Trophoblast cell (in vitro differentiated cells and primary cell): Measurements from ENCODE around the gene GALE.
A peak's percentile ranks its signal among the peaks of the same experiment; 100 is the strongest.

Experiments
- DNase-seq, 2 donors: peaks; one replicate each; pipeline ENCODE4 v3.0.0-alpha.2; 2016
- H2AFZ ChIP-seq: 2 replicates; pipeline ENCODE4 v1.6.1; 2013; ENCODE audit warnings: low read length, moderate library complexity, mild to moderate bottlenecking; ENCODE audit not compliant: insufficient read depth, poor library complexity
- H2AK5ac ChIP-seq: 2 replicates; pipeline ENCODE4 v1.6.1; 2013; ENCODE audit warnings: mild to moderate bottlenecking, low read length
- H2BK120ac ChIP-seq: 2 replicates; pipeline ENCODE4 v1.6.1; 2013; ENCODE audit warnings: low read length, mild to moderate bottlenecking, moderate library complexity; ENCODE audit not compliant: insufficient read depth, poor library complexity
- H2BK12ac ChIP-seq: 2 replicates; pipeline ENCODE4 v1.6.1; 2013; ENCODE audit warnings: mild to moderate bottlenecking, low read length, moderate library complexity
- H2BK5ac ChIP-seq: 2 replicates; pipeline ENCODE4 v1.6.1; 2013; ENCODE audit warnings: low read length, low read depth, moderate library complexity, mild to moderate bottlenecking; ENCODE audit not compliant: poor library complexity
- H3K14ac ChIP-seq: 2 replicates; pipeline ENCODE4 v1.6.1; 2013; ENCODE audit warnings: mild to moderate bottlenecking, low read length
- H3K18ac ChIP-seq: 2 replicates; pipeline ENCODE4 v1.6.1; 2013; ENCODE audit warnings: mild to moderate bottlenecking, low read length
- H3K23ac ChIP-seq: 2 replicates; pipeline ENCODE4 v1.6.1; 2013; ENCODE audit warnings: low read length
- H3K27ac ChIP-seq: 2 replicates; pipeline ENCODE4 v1.5.1; 2013; ENCODE audit warnings: low read depth, mild to moderate bottlenecking, inconsistent platforms, low read length, moderate library complexity
- H3K27me3 ChIP-seq: 2 replicates; pipeline ENCODE4 v1.6.1; 2013; ENCODE audit warnings: inconsistent platforms, mild to moderate bottlenecking, low read length, moderate library complexity; ENCODE audit not compliant: insufficient read depth
- H3K36me3 ChIP-seq, 2 experiments: 1 replicate in 1 of 2; 2 replicates in 1 of 2; pipeline ENCODE4 v1.6.1; 2013; ENCODE audit warnings: low read length in 2 of 2, mild to moderate bottlenecking in 2 of 2, moderate library complexity in 1 of 2; ENCODE audit not compliant: insufficient read depth in 2 of 2, control insufficient read depth in 1 of 2
- H3K4ac ChIP-seq: 2 replicates; pipeline ENCODE4 v1.6.1; 2013; ENCODE audit warnings: low read depth, mild to moderate bottlenecking, low read length, moderate library complexity
- H3K4me1 ChIP-seq, 2 experiments: 1 replicate in 1 of 2; 2 replicates in 1 of 2; pipeline ENCODE4 v1.6.1; 2013; ENCODE audit warnings: low read length in 2 of 2, mild to moderate bottlenecking in 2 of 2, moderate library complexity in 1 of 2; ENCODE audit not compliant: insufficient read depth in 2 of 2, control insufficient read depth in 1 of 2
- H3K4me2 ChIP-seq: 2 replicates; pipeline ENCODE4 v1.6.1; 2013; ENCODE audit warnings: inconsistent platforms, mild to moderate bottlenecking, low read length, moderate library complexity
- H3K4me3 ChIP-seq: 2 replicates; pipeline ENCODE4 v1.5.1; 2013; ENCODE audit warnings: mild to moderate bottlenecking, low read depth, low read length, inconsistent platforms
- H3K79me1 ChIP-seq: one replicate; pipeline ENCODE4 v1.6.1; 2013; ENCODE audit warnings: low read length
- H3K79me2 ChIP-seq: 2 replicates; pipeline ENCODE4 v1.6.1; 2013; ENCODE audit warnings: low read length, mild to moderate bottlenecking; ENCODE audit not compliant: control insufficient read depth, insufficient read depth, poor library complexity
- H3K9ac ChIP-seq: 2 replicates; pipeline ENCODE4 v1.6.1; 2013; ENCODE audit warnings: mild to moderate bottlenecking, low read length
- H3K9me3 ChIP-seq: 2 replicates; pipeline ENCODE4 v1.6.1; 2013; ENCODE audit warnings: low read depth, mild to moderate bottlenecking, control low read depth, inconsistent platforms, low read length; ENCODE audit not compliant: insufficient read depth
- H4K12ac ChIP-seq: 2 replicates; pipeline ENCODE4 v1.6.1; 2013; ENCODE audit warnings: low read depth, mild to moderate bottlenecking, low read length, moderate library complexity
- H4K8ac ChIP-seq: 2 replicates; pipeline ENCODE4 v1.6.1; 2013; ENCODE audit warnings: low read depth, mild to moderate bottlenecking, low read length, moderate library complexity
- H4K91ac ChIP-seq: one replicate; pipeline ENCODE4 v1.6.1; 2013; ENCODE audit warnings: low read depth, mild to moderate bottlenecking, low read length, moderate library complexity
- WGBS: extraction: QIAGEN DNeasy Blood & Tissue Kit; methylation state at CpG from one replicate; pipeline ENCODE4 v1.1.7; 2013; ENCODE audit warnings: missing lambda C conversion rate; ENCODE audit not compliant: insufficient read length, insufficient coverage; ENCODE audit errors: extremely low coverage; 5-methylcytosine and 5-hydroxymethylcytosine counted together

Gene GALE

DNA sequence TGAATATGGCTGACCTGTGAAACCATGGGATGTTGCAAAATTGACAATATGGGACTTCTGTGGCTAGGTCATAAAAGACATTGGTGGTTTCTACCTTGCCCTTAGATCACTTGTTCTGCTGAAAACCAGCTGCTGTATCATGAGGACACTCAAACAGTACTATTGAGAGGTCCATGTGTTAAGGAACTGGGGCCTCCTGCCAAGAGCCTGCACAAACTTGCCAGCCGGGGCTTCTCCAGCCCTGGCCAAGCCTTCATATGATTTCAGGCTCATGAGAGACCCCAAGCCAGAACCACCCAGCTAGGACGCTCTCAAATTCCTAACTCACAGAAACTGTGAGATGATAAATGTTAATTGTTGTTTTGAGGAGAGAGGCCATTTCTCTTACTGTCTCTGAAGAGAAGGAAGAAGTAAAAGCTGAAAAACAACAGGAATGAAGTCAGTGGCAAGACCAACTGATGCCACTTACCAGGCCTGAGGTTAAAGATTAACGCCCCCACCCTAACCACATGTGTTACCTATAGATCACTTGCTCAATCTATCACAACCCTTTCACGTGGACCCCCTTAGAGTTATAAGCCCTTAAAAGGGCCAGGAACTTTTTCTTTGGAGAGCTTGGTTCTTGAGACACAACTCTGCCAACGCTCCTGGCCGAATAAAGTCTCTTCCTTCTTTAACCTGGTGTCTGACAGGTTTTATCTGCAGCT lies 26.2 kb downstream of the GALE start:
- H4K91ac ChIP-seq: no peak overlapping the region
- no CpG with 5 or more reads among the region's 6 CpGs for WGBS
- no peaks in the 10 kb centered on the region for H3K27me3 ChIP-seq
- H3K18ac ChIP-seq: no peak overlapping the region
- no peak overlapping the region for H2AFZ ChIP-seq
- no peak overlapping the region for H4K12ac ChIP-seq
- H2BK120ac ChIP-seq: no peak overlapping the region
- H3K27ac ChIP-seq: no peak overlapping the region
- no peak overlapping the region for H3K4me3 ChIP-seq
- no peak overlapping the region for H2BK12ac ChIP-seq
- no peak for DNase-seq
- peaks cover 2 to 3% of the 10 kb centered on the region in 2 experiments for H3K36me3 ChIP-seq
- peaks cover 3 to 7% of the 10 kb centered on the region in 2 experiments for H3K4me1 ChIP-seq
- H3K79me2 ChIP-seq: peaks cover 11% of the 10 kb centered on the region
- H3K14ac ChIP-seq: no peak overlapping the region
- no peak overlapping the region for H3K9ac ChIP-seq
- H2AK5ac ChIP-seq: no peak overlapping the region
- no peak overlapping the region for H3K4ac ChIP-seq
- H2BK5ac ChIP-seq: no peak overlapping the region
- no peak overlapping the region for H3K4me2 ChIP-seq
- no peak overlapping the region for H4K8ac ChIP-seq
- no peak overlapping the region for H3K23ac ChIP-seq
- peaks cover 5% of the 10 kb centered on the region for H3K79me1 ChIP-seq
- no peaks in the 10 kb centered on the region for H3K9me3 ChIP-seq

DNA sequence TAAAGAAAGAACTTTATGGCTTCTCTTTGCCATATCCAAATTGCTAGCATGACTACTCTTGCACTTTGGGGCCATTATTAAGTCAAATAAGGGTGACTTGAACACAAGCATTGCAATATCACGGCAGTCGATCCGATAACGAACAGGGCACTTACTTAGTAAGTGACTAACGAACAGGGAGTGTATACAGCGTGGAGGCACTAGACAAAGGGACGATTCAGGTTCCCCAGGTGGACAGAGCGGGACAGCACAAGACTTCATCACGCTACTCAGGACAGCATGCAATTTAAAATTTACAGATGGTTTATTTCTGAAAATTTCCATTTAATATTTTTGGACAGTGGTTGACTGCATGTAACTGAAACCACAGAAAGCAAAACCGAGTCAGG lies 27.7 kb downstream of the GALE start:
- Histone ChIP-seq H2BK12ac (no peak overlapping the region), H3K18ac (no peak overlapping the region), H3K4me2 (no peak overlapping the region), H3K4me3 (no peak overlapping the region), H4K8ac (no peak overlapping the region), H4K12ac (no peak overlapping the region), H3K79me2 (no peaks in the 10 kb centered on the region), H2BK5ac (no peak overlapping the region), H3K14ac (no peak overlapping the region), H2BK120ac (no peak overlapping the region), H3K9me3 (no peaks in the 10 kb centered on the region), H3K36me3 (peaks cover 3 to 4% of the 10 kb centered on the region in 2 experiments), H2AFZ (no peak overlapping the region), H3K23ac (no peak overlapping the region), H3K9ac (no peak overlapping the region), H3K79me1 (peaks cover 1% of the 10 kb centered on the region), H3K27ac (no peak overlapping the region), H4K91ac (no peak overlapping the region), H3K4ac (no peak overlapping the region), H3K4me1 (peaks cover 3% of the 10 kb centered on the region in 2 experiments), H3K27me3 (no peaks in the 10 kb centered on the region), H2AK5ac (no peak overlapping the region)
- DNase-seq: no peak
- WGBS: no CpG with 5 or more reads among the region's 10 CpGs

DNA sequence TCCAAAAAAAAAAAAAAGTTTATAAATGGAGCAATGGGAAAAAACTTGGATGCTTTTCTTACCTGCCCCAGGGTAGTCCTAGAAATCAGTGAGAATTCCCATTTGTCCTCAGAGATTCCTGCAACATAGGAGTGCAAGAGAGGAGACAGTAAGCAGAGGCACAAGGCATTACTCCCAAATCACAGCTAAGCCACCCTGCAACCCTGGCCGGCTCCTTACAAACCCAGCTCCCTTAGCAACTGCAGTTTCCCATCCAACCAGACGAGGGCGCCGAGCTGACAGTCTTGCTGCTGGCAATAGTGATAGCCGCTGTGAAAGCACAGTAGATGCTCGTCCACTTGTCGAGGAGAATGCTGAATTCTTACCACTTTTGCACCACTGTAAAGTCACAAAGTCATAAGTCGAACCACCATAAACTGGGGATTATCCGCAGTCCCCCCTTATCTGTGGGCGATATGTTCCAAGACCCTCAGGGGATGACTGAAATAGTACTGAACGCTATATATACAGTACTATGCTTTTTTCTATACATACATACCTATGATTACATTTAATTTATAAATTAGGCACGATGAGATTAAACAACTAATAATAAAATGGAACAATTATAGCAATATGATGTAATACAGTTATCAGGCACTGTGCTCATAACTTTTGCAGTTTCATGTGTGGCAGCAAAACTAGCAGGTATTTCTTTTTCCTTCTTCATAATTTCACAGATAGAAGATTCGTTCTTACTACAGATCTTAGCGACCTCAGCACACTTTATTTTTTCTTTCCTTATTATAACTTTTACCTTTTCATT lies 28.3 kb downstream of the GALE start:
- no peak overlapping the region for H3K27ac ChIP-seq
- no peak overlapping the region for H4K12ac ChIP-seq
- H2BK120ac ChIP-seq: no peak overlapping the region
- peaks cover 3 to 7% of the 10 kb centered on the region in 2 experiments for H3K36me3 ChIP-seq
- H3K4me1 ChIP-seq: peaks cover 3% of the 10 kb centered on the region in 2 experiments
- DNase-seq: peak; percentile 80 to 96
- no peak overlapping the region for H3K9ac ChIP-seq
- no peak overlapping the region for H2AK5ac ChIP-seq
- H3K14ac ChIP-seq: no peak overlapping the region
- H3K4me3 ChIP-seq: no peak overlapping the region
- no peak overlapping the region for H4K8ac ChIP-seq
- no peaks in the 10 kb centered on the region for H3K27me3 ChIP-seq
- WGBS: no CpG with 5 or more reads among the region's 14 CpGs
- no peak overlapping the region for H3K4ac ChIP-seq
- no peak overlapping the region for H2BK12ac ChIP-seq
- H3K23ac ChIP-seq: no peak overlapping the region
- no peaks in the 10 kb centered on the region for H3K79me1 ChIP-seq
- no peak overlapping the region for H4K91ac ChIP-seq
- no peaks in the 10 kb centered on the region for H3K79me2 ChIP-seq
- no peak overlapping the region for H3K18ac ChIP-seq
- no peak overlapping the region for H2AFZ ChIP-seq
- no peaks in the 10 kb centered on the region for H3K9me3 ChIP-seq
- no peak overlapping the region for H2BK5ac ChIP-seq
- H3K4me2 ChIP-seq: no peak overlapping the region

DNA sequence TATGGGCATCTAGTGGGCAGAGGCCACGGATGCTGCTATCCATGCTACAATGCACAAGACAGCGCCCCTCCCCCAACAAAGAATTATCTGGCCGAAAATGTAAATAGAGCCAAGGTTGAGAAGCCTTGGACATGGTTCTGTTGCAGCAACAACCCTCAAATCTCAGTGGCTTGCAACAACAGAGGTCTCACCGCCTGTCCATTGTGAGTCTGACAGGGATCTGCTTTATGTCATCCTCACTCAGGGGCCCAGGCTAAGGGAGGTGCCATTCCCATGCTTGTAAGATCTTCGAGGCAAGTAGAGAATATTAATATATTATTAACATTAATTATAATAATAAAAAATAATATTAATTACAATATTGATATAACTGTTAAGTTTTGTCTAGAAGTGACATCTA lies 31.8 kb downstream of the GALE start:
- Histone ChIP-seq H3K79me1 (no peaks in the 10 kb centered on the region), H3K4ac (no peak overlapping the region), H4K12ac (no peak overlapping the region), H3K27me3 (no peaks in the 10 kb centered on the region), H3K9ac (no peak overlapping the region), H3K79me2 (no peaks in the 10 kb centered on the region), H3K36me3 (peaks cover 10 to 18% of the 10 kb centered on the region in 2 experiments), H3K27ac (no peak overlapping the region), H2AK5ac (no peak overlapping the region), H2BK120ac (no peak overlapping the region), H3K4me3 (no peak overlapping the region), H3K4me1 (peaks cover 3% of the 10 kb centered on the region in 2 experiments), H3K4me2 (no peak overlapping the region), H2AFZ (no peak overlapping the region), H3K23ac (no peak overlapping the region), H2BK5ac (no peak overlapping the region), H2BK12ac (no peak overlapping the region), H3K9me3 (no peaks in the 10 kb centered on the region), H4K91ac (no peak overlapping the region), H3K14ac (no peak overlapping the region), H3K18ac (peak overlapping the region; percentile 42), H4K8ac (no peak overlapping the region)
- WGBS: no CpG with 5 or more reads among the region's 5 CpGs
- no peak for DNase-seq
